ENCODE measurements around the gene CABP5.

Gene CABP5

DNA sequence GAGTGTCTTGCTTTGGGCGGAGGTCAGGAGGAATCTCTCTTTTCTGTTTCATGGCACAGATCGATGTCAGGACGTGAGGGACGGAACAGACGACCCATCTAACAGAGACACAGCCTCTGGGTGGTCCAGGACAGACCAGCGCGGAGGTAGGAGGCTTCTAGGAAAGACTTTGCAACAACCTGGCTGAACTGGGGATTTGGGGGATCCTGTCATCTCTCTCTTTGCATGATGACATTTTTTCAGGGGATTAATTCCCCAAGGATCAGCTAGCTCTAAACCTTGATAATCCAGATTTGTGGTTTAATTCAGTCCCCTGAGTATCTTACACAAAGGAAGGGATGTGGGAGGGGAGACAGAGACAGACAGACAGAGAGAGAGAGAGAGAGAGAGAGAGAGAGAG, 14.4 kb downstream of the CABP5 start:
- no peaks in the 10 kb centered on the region for H3K9me2 ChIP-seq (replicated peaks; ENCODE audit: insufficient read depth, low read length)
- no peak overlapping the region for H3K27ac ChIP-seq (ENCODE audit: low read depth, low read length)
- H4K20me1 ChIP-seq (ENCODE audit: low read depth, low read length) = no peaks in the 10 kb centered on the region
- TF ChIP-seq, protein P1, sequence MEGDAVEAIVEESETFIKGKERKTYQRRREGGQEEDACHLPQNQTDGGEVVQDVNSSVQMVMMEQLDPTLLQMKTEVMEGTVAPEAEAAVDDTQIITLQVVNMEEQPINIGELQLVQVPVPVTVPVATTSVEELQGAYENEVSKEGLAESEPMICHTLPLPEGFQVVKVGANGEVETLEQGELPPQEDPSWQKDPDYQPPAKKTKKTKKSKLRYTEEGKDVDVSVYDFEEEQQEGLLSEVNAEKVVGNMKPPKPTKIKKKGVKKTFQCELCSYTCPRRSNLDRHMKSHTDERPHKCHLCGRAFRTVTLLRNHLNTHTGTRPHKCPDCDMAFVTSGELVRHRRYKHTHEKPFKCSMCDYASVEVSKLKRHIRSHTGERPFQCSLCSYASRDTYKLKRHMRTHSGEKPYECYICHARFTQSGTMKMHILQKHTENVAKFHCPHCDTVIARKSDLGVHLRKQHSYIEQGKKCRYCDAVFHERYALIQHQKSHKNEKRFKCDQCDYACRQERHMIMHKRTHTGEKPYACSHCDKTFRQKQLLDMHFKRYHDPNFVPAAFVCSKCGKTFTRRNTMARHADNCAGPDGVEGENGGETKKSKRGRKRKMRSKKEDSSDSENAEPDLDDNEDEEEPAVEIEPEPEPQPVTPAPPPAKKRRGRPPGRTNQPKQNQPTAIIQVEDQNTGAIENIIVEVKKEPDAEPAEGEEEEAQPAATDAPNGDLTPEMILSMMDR (IDR thresholded peaks at IDR 0.05; ENCODE audit: insufficient read depth, low read length, poor library complexity, severe bottlenecking) = no peak
- no peak for TF ChIP-seq EZH2phosphoT487 (conservative IDR thresholded peaks at IDR 0.05; ENCODE audit: low read length)
- H3K4me3 ChIP-seq (ENCODE audit: insufficient read depth, low read length, poor library complexity, severe bottlenecking) = no peak overlapping the region
- H3K36me3 ChIP-seq (ENCODE audit: low read length) = no peaks in the 10 kb centered on the region
- no peak overlapping the region for H3K4me2 ChIP-seq (ENCODE audit: low read depth, low read length, poor library complexity, severe bottlenecking)
- H3F3A ChIP-seq (ENCODE audit: insufficient read depth) = no peaks in the 10 kb centered on the region
- no peak overlapping the region for H3K9ac ChIP-seq (ENCODE audit: low read length)
- no peaks in the 10 kb centered on the region for H3K27me3 ChIP-seq (ENCODE audit: low read length)
- no peaks in the 10 kb centered on the region for H3K79me2 ChIP-seq (ENCODE audit: insufficient read depth, low read length)
- H2AFZ ChIP-seq (ENCODE audit: low read depth, low read length, severe bottlenecking) = no peak overlapping the region
- H3K9me3 ChIP-seq (ENCODE audit: insufficient read depth, low read length) = no peaks in the 10 kb centered on the region

DNA sequence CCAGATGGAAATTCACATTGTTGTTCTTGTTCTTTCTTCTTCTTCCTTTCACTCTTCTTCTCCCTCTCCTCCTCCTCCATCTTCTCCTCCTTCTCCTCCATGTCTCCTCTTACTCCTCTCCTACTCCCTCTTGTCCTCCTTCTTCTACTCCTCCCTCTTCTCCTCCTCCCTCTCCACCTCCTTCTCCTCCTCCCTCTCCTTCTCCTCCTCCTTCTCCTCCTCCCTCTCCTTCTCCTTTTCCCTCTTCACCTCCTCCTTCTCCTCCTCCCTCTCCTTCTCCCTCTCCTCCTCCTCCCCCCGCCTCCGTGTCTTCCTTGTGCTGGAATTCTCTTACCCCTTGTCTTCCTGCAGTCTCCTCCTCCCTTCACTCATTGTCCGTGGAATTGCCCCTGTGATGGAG, 18.4 kb downstream of the CABP5 start:
- H3F3A ChIP-seq (ENCODE audit: insufficient read depth) = no peaks in the 10 kb centered on the region
- H2AFZ ChIP-seq (ENCODE audit: low read depth, low read length, severe bottlenecking) = no peak overlapping the region
- no peak overlapping the region for H3K4me3 ChIP-seq (ENCODE audit: insufficient read depth, low read length, poor library complexity, severe bottlenecking)
- no peaks in the 10 kb centered on the region for H3K27me3 ChIP-seq (ENCODE audit: low read length)
- TF ChIP-seq, protein P1 (IDR thresholded peaks at IDR 0.05; ENCODE audit: insufficient read depth, low read length, poor library complexity, severe bottlenecking) = no peak
- no peak for TF ChIP-seq EZH2phosphoT487 (conservative IDR thresholded peaks at IDR 0.05; ENCODE audit: low read length)
- H3K4me2 ChIP-seq (ENCODE audit: low read depth, low read length, poor library complexity, severe bottlenecking) = no peak overlapping the region
- H3K79me2 ChIP-seq (ENCODE audit: insufficient read depth, low read length) = no peaks in the 10 kb centered on the region
- H3K27ac ChIP-seq (ENCODE audit: low read depth, low read length) = no peak overlapping the region
- H4K20me1 ChIP-seq (ENCODE audit: low read depth, low read length) = no peaks in the 10 kb centered on the region
- no peaks in the 10 kb centered on the region for H3K36me3 ChIP-seq (ENCODE audit: low read length)
- H3K9ac ChIP-seq (ENCODE audit: low read length) = no peak overlapping the region
- no peaks in the 10 kb centered on the region for H3K9me2 ChIP-seq (replicated peaks; ENCODE audit: insufficient read depth, low read length)
- H3K9me3 ChIP-seq (ENCODE audit: insufficient read depth, low read length) = no peaks in the 10 kb centered on the region

DNA sequence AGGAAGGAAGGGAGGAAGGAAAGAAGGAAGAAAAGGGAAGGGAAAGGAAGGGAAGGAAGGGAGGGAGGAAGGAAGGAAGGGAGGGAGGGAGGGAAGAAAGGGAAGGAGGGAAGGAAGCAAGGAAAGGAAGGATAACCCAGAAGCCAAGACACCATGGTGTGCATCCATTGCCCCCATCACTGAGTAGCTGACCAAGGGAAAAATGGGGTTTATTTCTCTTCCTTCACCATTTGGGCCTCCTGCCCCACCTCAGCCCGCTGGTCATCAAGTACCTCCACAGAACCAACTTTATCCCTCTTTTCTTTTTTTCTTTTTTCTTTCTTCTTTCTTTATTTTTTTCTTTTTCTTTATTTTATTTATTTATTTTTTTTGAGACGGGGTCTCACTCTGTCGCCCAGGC, 20.4 kb downstream of the CABP5 start:
- Histone ChIP-seq H3K27me3 (ENCODE audit: low read length) (no peaks in the 10 kb centered on the region), H3K36me3 (ENCODE audit: low read length) (no peaks in the 10 kb centered on the region), H3F3A (ENCODE audit: insufficient read depth) (no peaks in the 10 kb centered on the region), H3K4me3 (ENCODE audit: insufficient read depth, low read length, poor library complexity, severe bottlenecking) (no peak overlapping the region), H3K27ac (ENCODE audit: low read depth, low read length) (no peak overlapping the region), H3K79me2 (ENCODE audit: insufficient read depth, low read length) (no peaks in the 10 kb centered on the region), H3K4me2 (ENCODE audit: low read depth, low read length, poor library complexity, severe bottlenecking) (no peak overlapping the region), H4K20me1 (ENCODE audit: low read depth, low read length) (no peaks in the 10 kb centered on the region), H3K9me3 (ENCODE audit: insufficient read depth, low read length) (no peaks in the 10 kb centered on the region), H3K9me2 (replicated peaks; ENCODE audit: insufficient read depth, low read length) (no peaks in the 10 kb centered on the region), H2AFZ (ENCODE audit: low read depth, low read length, severe bottlenecking) (no peak overlapping the region), H3K9ac (ENCODE audit: low read length) (no peak overlapping the region)
- no peak for TF ChIP-seq EZH2phosphoT487 (conservative IDR thresholded peaks at IDR 0.05; ENCODE audit: low read length)
- TF ChIP-seq, protein P1 (IDR thresholded peaks at IDR 0.05; ENCODE audit: insufficient read depth, low read length, poor library complexity, severe bottlenecking) = no peak
